ENCODE results near the gene AK9.

AK9 gene

DNA sequence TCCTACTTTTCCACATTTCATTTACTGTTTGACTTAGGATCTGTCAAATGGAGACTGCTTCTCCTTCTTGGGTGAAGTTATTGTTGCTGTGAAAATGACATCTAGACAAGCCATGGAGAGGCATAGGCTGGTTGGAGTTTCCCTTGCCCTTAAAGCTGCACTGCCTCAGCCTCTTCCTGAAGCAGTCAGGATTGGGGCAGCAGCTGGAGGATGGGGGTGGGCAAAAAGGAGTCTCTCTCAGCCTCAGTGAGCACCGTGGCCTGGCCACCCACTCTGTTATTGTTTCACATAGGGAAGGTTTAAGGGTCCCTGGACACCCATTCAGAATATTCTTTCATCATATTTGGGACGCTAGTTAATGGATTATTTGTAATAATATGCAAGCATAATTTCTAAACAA is 200.3 kb downstream of the AK9 start:
- no peak overlapping the region for H2AFZ ChIP-seq (ENCODE audit: low read length)

DNA sequence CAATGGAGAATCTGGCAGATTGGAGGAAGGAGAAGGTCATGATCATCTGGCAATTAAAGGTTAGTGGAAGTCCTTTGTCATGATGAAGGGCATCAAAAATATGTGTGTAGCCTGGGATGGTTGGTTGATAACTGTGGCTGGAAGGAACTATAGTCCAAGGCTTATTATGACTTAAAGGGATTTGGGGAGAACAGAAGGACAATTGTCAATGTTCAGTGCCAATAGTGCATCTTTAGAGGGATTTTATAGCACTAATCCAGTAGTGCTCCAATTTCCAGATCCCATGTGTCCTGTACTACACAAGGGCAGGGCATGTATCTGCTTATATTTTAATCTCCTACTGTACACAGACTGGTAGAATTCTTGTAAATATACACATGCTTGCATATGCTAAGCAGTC is 203.0 kb downstream of the AK9 start:
- no peaks in the 10 kb centered on the region for H4K20me1 ChIP-seq (ENCODE audit: insufficient read depth, low read length)
- H3K4me2 ChIP-seq (ENCODE audit: low read length): no peak overlapping the region
- no peaks in the 10 kb centered on the region for H3F3A ChIP-seq (ENCODE audit: insufficient read depth, low read length)
- H3K9me3 ChIP-seq (ENCODE audit: low read length): no peaks in the 10 kb centered on the region
- 0 out of 2 replicates have a peak, but pooled peaks cover 5% of the 10 kb centered on the region for H3K27me3 ChIP-seq (ENCODE audit: insufficient read depth, low read length)
- no peaks in the 10 kb centered on the region for H3K9me2 ChIP-seq (ENCODE audit: low read depth, low read length)
- H2AFZ ChIP-seq (ENCODE audit: low read length): no peak overlapping the region
- H3K36me3 ChIP-seq (ENCODE audit: insufficient read depth, low read length): no peaks in the 10 kb centered on the region
- no peak overlapping the region for H3K27ac ChIP-seq (ENCODE audit: low read depth, low read length, poor library complexity, severe bottlenecking)
- H3K9ac ChIP-seq (ENCODE audit: low read length): no peak overlapping the region
- H3K4me3 ChIP-seq (ENCODE audit: low read depth, low read length, poor library complexity, severe bottlenecking): no peak overlapping the region
- TF ChIP-seq, protein P1, sequence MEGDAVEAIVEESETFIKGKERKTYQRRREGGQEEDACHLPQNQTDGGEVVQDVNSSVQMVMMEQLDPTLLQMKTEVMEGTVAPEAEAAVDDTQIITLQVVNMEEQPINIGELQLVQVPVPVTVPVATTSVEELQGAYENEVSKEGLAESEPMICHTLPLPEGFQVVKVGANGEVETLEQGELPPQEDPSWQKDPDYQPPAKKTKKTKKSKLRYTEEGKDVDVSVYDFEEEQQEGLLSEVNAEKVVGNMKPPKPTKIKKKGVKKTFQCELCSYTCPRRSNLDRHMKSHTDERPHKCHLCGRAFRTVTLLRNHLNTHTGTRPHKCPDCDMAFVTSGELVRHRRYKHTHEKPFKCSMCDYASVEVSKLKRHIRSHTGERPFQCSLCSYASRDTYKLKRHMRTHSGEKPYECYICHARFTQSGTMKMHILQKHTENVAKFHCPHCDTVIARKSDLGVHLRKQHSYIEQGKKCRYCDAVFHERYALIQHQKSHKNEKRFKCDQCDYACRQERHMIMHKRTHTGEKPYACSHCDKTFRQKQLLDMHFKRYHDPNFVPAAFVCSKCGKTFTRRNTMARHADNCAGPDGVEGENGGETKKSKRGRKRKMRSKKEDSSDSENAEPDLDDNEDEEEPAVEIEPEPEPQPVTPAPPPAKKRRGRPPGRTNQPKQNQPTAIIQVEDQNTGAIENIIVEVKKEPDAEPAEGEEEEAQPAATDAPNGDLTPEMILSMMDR (IDR thresholded peaks at IDR 0.05; ENCODE audit: low read length): no peak
- no peak for TF ChIP-seq EZH2 (IDR thresholded peaks at IDR 0.05; ENCODE audit: borderline replicate concordance, low read length)
- H3K79me2 ChIP-seq (ENCODE audit: insufficient read depth, low read length): no peaks in the 10 kb centered on the region
- H3K4me1 ChIP-seq (ENCODE audit: insufficient read depth, low read length, severe bottlenecking): no peaks in the 10 kb centered on the region

More for the DNA sequence above, 200.3 kb downstream of the AK9 start:
- Histone ChIP-seq H3K9me3 (ENCODE audit: low read length) (no peaks in the 10 kb centered on the region), H3K4me1 (ENCODE audit: insufficient read depth, low read length, severe bottlenecking) (no peaks in the 10 kb centered on the region), H3K27ac (ENCODE audit: low read depth, low read length, poor library complexity, severe bottlenecking) (no peak overlapping the region), H3K4me3 (ENCODE audit: low read depth, low read length, poor library complexity, severe bottlenecking) (no peak overlapping the region), H3K36me3 (ENCODE audit: insufficient read depth, low read length) (no peaks in the 10 kb centered on the region), H3K4me2 (ENCODE audit: low read length) (no peak overlapping the region), H3F3A (ENCODE audit: insufficient read depth, low read length) (no peaks in the 10 kb centered on the region), H4K20me1 (ENCODE audit: insufficient read depth, low read length) (no peaks in the 10 kb centered on the region), H3K9me2 (ENCODE audit: low read depth, low read length) (no peaks in the 10 kb centered on the region), H3K9ac (ENCODE audit: low read length) (no peak overlapping the region), H3K27me3 (ENCODE audit: insufficient read depth, low read length) (0 out of 2 replicates have a peak, but pooled peaks cover 5% of the 10 kb centered on the region), H3K79me2 (ENCODE audit: insufficient read depth, low read length) (no peaks in the 10 kb centered on the region)
- TF ChIP-seq EZH2 (IDR thresholded peaks at IDR 0.05; ENCODE audit: borderline replicate concordance, low read length): no peak
- TF ChIP-seq, protein P1 (IDR thresholded peaks at IDR 0.05; ENCODE audit: low read length): no peak

DNA sequence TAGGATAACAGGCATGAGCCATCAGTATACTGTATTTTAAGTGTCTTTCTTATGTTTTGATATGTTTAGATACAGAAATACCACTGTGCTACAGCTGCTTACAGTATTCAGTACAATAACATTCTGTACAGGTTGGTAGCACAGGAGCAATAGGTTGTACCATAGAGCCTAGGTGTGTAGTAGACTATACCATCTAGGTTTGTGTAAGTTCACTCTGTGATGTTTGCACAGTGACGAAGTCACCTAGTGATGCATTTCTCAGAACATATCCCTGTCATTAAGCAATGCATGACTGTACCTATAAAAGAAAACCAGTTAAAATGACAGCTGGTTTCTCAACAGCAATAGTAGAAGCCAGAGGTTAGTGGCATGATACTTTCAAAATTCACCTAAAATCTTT is 204.9 kb downstream of the AK9 start:
- 0 out of 2 replicates have a peak, but pooled peaks cover 5% of the 10 kb centered on the region for H3K27me3 ChIP-seq (ENCODE audit: insufficient read depth, low read length)

More for the DNA sequence above, 204.9 kb downstream of the AK9 start:
- H3K4me3 ChIP-seq (ENCODE audit: low read depth, low read length, poor library complexity, severe bottlenecking): no peak overlapping the region
- no peak overlapping the region for H3K4me2 ChIP-seq (ENCODE audit: low read length)
- TF ChIP-seq EZH2 (IDR thresholded peaks at IDR 0.05; ENCODE audit: borderline replicate concordance, low read length): no peak
- TF ChIP-seq, protein P1 (IDR thresholded peaks at IDR 0.05; ENCODE audit: low read length): no peak
- no peaks in the 10 kb centered on the region for H3K9me2 ChIP-seq (ENCODE audit: low read depth, low read length)
- no peaks in the 10 kb centered on the region for H3F3A ChIP-seq (ENCODE audit: insufficient read depth, low read length)
- H3K4me1 ChIP-seq (ENCODE audit: insufficient read depth, low read length, severe bottlenecking): peaks cover 11% of the 10 kb centered on the region
- H3K27ac ChIP-seq (ENCODE audit: low read depth, low read length, poor library complexity, severe bottlenecking): no peak overlapping the region
- no peaks in the 10 kb centered on the region for H3K9me3 ChIP-seq (ENCODE audit: low read length)
- H3K79me2 ChIP-seq (ENCODE audit: insufficient read depth, low read length): peaks cover 15% of the 10 kb centered on the region
- no peaks in the 10 kb centered on the region for H4K20me1 ChIP-seq (ENCODE audit: insufficient read depth, low read length)
- H3K9ac ChIP-seq (ENCODE audit: low read length): no peak overlapping the region
- H3K36me3 ChIP-seq (ENCODE audit: insufficient read depth, low read length): peaks cover 10% of the 10 kb centered on the region
- no peak overlapping the region for H2AFZ ChIP-seq (ENCODE audit: low read length)
